Measurements from ENCODE around the gene KCNIP4. TPM values are rescaled to one million over a fixed set of nuclear protein-coding genes. Genes with fewer than 3 reads are reported as not detected.

Gene KCNIP4
- total RNA-seq, 2 donors from 2014 or later: 1.2 TPM; not detected in 1

GRCh38 chr4:21380861-21381260, 567.7 kb downstream of the KCNIP4 start:
- DNase-seq (ENCODE audit: low spot score): no peak
- Histone ChIP-seq H3K27ac (no peak overlapping the region), H3K27me3 (replicated peaks; ENCODE audit: insufficient read depth) (no peaks in the 10 kb centered on the region), H3K36me3 (no peaks in the 10 kb centered on the region), H3K4me1 (replicated peaks) (no peaks in the 10 kb centered on the region), H3K4me3 (no peak overlapping the region), H3K9me3 (no peaks in the 10 kb centered on the region)
- WGBS: 59% methylated on average over 3 of the region's 3 CpGs
- intact Hi-C loops (cut with DNase I): no loop called here
- TF ChIP-seq POLR2AphosphoS5 (IDR thresholded peaks at IDR 0.05) (no peak), CTCF (IDR thresholded peaks at IDR 0.05) (no peak), POLR2A (IDR thresholded peaks at IDR 0.05) (no peak)

GRCh38 chr4:21377046-21377445, 571.5 kb downstream of the KCNIP4 start:
- no peak for DNase-seq (ENCODE audit: low spot score)
- Histone ChIP-seq H3K36me3 (no peaks in the 10 kb centered on the region), H3K4me3 (no peak overlapping the region), H3K27ac (no peak overlapping the region), H3K27me3 (replicated peaks; ENCODE audit: insufficient read depth) (no peaks in the 10 kb centered on the region), H3K4me1 (replicated peaks) (no peaks in the 10 kb centered on the region), H3K9me3 (no peaks in the 10 kb centered on the region)
- intact Hi-C loops (cut with DNase I): no loop called here
- 81% methylated on average over 2 of the region's 2 CpGs for WGBS
- no peak for TF ChIP-seq POLR2AphosphoS5 (IDR thresholded peaks at IDR 0.05)
- no peak for TF ChIP-seq CTCF (IDR thresholded peaks at IDR 0.05)

DNA sequence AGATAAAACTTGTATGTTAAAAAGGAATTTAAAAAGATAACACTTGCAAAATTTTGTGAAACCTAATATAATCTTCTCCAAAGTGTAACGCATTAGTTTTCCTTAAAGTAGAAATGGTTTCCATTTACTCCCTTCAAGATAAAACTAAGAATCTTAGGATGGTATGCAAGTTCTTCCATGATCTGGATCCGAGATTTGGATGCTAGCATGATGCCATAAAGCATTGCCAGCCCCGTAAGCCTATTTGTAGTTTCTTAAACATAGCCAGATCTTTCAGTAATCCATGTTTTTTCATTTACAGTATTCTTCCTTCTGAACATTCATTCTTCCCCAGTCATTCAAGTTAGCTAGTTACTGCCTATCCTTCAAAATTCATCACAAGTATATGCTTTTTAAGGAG, 572.4 kb downstream of the KCNIP4 start:
- Histone ChIP-seq H3K36me3 (no peaks in the 10 kb centered on the region), H3K27ac (no peak overlapping the region), H3K4me1 (replicated peaks) (no peaks in the 10 kb centered on the region), H3K9me3 (no peaks in the 10 kb centered on the region), H3K4me3 (no peak overlapping the region), H3K27me3 (replicated peaks; ENCODE audit: insufficient read depth) (no peaks in the 10 kb centered on the region)
- 82% methylated on average over 3 of the region's 3 CpGs for WGBS
- intact Hi-C loops (cut with DNase I): no loop called here
- DNase-seq (ENCODE audit: low spot score): no peak
- no peak for TF ChIP-seq POLR2AphosphoS5 (IDR thresholded peaks at IDR 0.05)

- Histone ChIP-seq H3K4me3 (no peak overlapping the region), H3K4me1 (replicated peaks) (no peaks in the 10 kb centered on the region), H3K9me3 (no peaks in the 10 kb centered on the region), H3K36me3 (no peaks in the 10 kb centered on the region), H3K27ac (no peak overlapping the region), H3K27me3 (replicated peaks; ENCODE audit: insufficient read depth) (no peaks in the 10 kb centered on the region)
- intact Hi-C loops (cut with DNase I): no loop called here
- 81% methylated on average over 2 of the region's 2 CpGs for WGBS
- DNase-seq (ENCODE audit: low spot score): no peak
- TF ChIP-seq POLR2A (IDR thresholded peaks at IDR 0.05) (no peak), POLR2AphosphoS5 (IDR thresholded peaks at IDR 0.05) (no peak), CTCF (IDR thresholded peaks at IDR 0.05) (no peak)
Observed at GRCh38 chr4:21374641-21375368, 573.8 kb downstream of the KCNIP4 start.

- H3K4me1 ChIP-seq (replicated peaks): no peaks in the 10 kb centered on the region
- no peak for TF ChIP-seq POLR2AphosphoS5 (IDR thresholded peaks at IDR 0.05)
- no peak for TF ChIP-seq CTCF (IDR thresholded peaks at IDR 0.05)
- no peak for TF ChIP-seq POLR2A (IDR thresholded peaks at IDR 0.05)
- no peak overlapping the region for H3K27ac ChIP-seq
- 68% methylated on average over 2 of the region's 2 CpGs for WGBS
- no peaks in the 10 kb centered on the region for H3K27me3 ChIP-seq (replicated peaks; ENCODE audit: insufficient read depth)
- no peaks in the 10 kb centered on the region for H3K9me3 ChIP-seq
- no peak for DNase-seq (ENCODE audit: low spot score)
- H3K36me3 ChIP-seq: no peaks in the 10 kb centered on the region
- H3K4me3 ChIP-seq: no peak overlapping the region
- intact Hi-C loops (cut with DNase I): no loop called here
Observed at GRCh38 chr4:21367567-21367966, 581.0 kb downstream of the KCNIP4 start.
